ENCODE measurements around the gene CDKL2. TPM values are rescaled to one million over a fixed set of nuclear protein-coding genes. Genes with fewer than 3 reads are reported as not detected.
"Not testable (repeated sequence)": the region's sequence is repeated elsewhere in the genome, so short reads cannot be mapped to it uniquely, and the experiment has no call there.

CDKL2 gene
- total and polyA plus RNA-seq, 2 of the 8 experiments (the other 6 are each of a cell fraction or from before 2014, with no cell fraction given) = 1.4 to 2.1 TPM

GRCh38 chr4:75667636-75668035 is 37.3 kb upstream of the CDKL2 start:
- H3K4me3 ChIP-seq (ENCODE audit: extremely low read depth in 1 of 4, insufficient read depth in 2 of 4, low read depth in 3 of 4, low read length in 4 of 4) = peak overlapping the region in 1 of 4 experiments; percentile 92; a peak in 1 of 8 replicates
- H3K23me2 ChIP-seq (ENCODE audit: low read depth, low read length); H3K14ac ChIP-seq (ENCODE audit: insufficient read length); H2AFZ ChIP-seq (ENCODE audit: low read length); H2AK5ac ChIP-seq (ENCODE audit: low read depth, low read length); H3K56ac ChIP-seq (replicated peaks; ENCODE audit: insufficient read length, low read depth, low read length); H3K27me3 ChIP-seq (replicated peaks in 1 of 4; ENCODE audit: control insufficient read depth in 3 of 4, extremely low read depth in 1 of 4, insufficient read depth in 3 of 4, low read length in 3 of 4); H3K4me1 ChIP-seq (replicated peaks in 1 of 4; ENCODE audit: control insufficient read depth in 3 of 4, insufficient read depth in 4 of 4, low read length in 3 of 4); H3K4ac ChIP-seq (replicated peaks; ENCODE audit: insufficient read length, low read depth, low read length); H4K91ac ChIP-seq (replicated peaks; ENCODE audit: insufficient read length, low read length); H3K36me3 ChIP-seq (ENCODE audit: control insufficient read depth in 2 of 4, insufficient read depth in 4 of 4, low read length in 3 of 4); H2BK20ac ChIP-seq (ENCODE audit: low read length); H3K23ac ChIP-seq (ENCODE audit: insufficient read length); H4K8ac ChIP-seq (ENCODE audit: extremely low read depth, insufficient read depth, low read length); H3K9ac ChIP-seq (replicated peaks in 1 of 4; ENCODE audit: extremely low read depth in 1 of 4, low read depth in 3 of 4, low read length in 3 of 4); H2BK120ac ChIP-seq (replicated peaks; ENCODE audit: low read depth, low read length); H2BK12ac ChIP-seq (ENCODE audit: low read depth, low read length); DNase-seq (ENCODE audit: low read depth in 1 of 2, low spot score in 2 of 2); H2BK15ac ChIP-seq (ENCODE audit: low read length); H3K79me1 ChIP-seq (ENCODE audit: low read depth, low read length); FAIRE-seq; H4K5ac ChIP-seq (ENCODE audit: insufficient read length, low read depth, low read length); H3K27ac ChIP-seq (ENCODE audit: low read depth, low read length); H3K18ac ChIP-seq (ENCODE audit: extremely low read depth, low read length); H3K9me3 ChIP-seq (ENCODE audit: insufficient read depth in 2 of 2, low read depth in 1 of 2, low read length in 1 of 2): not testable (repeated sequence)
- H2BK5ac ChIP-seq (ENCODE audit: low read depth, low read length) = peak overlapping the region; percentile 38; the same call in 1 of the 2 replicates
- POLR2A ChIA-PET (ENCODE audit: partially characterized antibody) = interaction anchor here (0.7 to 8.2 kb wide), 7 partner anchors 8 to 57 kb away, joined by 3 to 117 read pairs (median 9); partner anchors contain the start of gene USO1
- H4K20me1 ChIP-seq (replicated peaks in 1 of 2; ENCODE audit: control insufficient read depth in 1 of 2, insufficient read depth in 2 of 2, low read length in 2 of 2) = peaks cover 36 to 56% of the 10 kb centered on the region in 2 experiments
- WGBS, 2 experiments (ENCODE audit: extremely low coverage in 1 of 2, insufficient coverage in 1 of 2, insufficient read length in 1 of 2, insufficient replicate concordance in 2 of 2, low coverage in 1 of 2, low lambda C conversion rate in 2 of 2, missing lambda C conversion rate in 1 of 2) = 86% methylated on average over 7 of the region's 7 CpGs; no CpG with 5 or more reads in 1 of the 2 experiments
- H3K4me2 ChIP-seq (ENCODE audit: insufficient read depth in 1 of 2, low read depth in 2 of 2, low read length in 2 of 2) = peak overlapping the region; percentile 5 to 70; a peak in 3 of 4 replicates
- CTCF ChIA-PET (ENCODE audit: partially characterized antibody) = interaction anchor here (0.6 to 4.5 kb wide), 4 partner anchors 13 to 152 kb away, joined by 3 to 28 read pairs (median 10); partner anchors contain the start of gene USO1
- H3K79me2 ChIP-seq (ENCODE audit: control insufficient read depth in 1 of 2, insufficient read depth in 2 of 2, low read length in 2 of 2) = peaks cover 82 to 100% of the 10 kb centered on the region in 2 experiments

Measured in H1 (cell line).